ENCODE results near the gene PSMG1.
"Not testable (repeated sequence)": the region's sequence is repeated elsewhere in the genome, so short reads cannot be mapped to it uniquely, and the experiment has no call there.

PSMG1 gene

GRCh38 chr21:39187141-39187540, 3.9 kb upstream of the PSMG1 start:
- no peak for DNase-seq

GRCh38 chr21:39186676-39187075, 3.4 kb upstream of the PSMG1 start:
- DNase-seq, result no peak

- DNase-seq, result no peak
Observed at GRCh38 chr21:39185157-39185556, 1.9 kb upstream of the PSMG1 start.

GRCh38 chr21:39184050-39184980, 1.1 kb upstream of the PSMG1 start:
- no peak for DNase-seq

- no peak for DNase-seq
Observed at GRCh38 chr21:39182484-39183271, 573 bp downstream of the PSMG1 start.

GRCh38 chr21:39182016-39182415, 1.2 kb downstream of the PSMG1 start:
- DNase-seq, result no peak

- DNase-seq, result no peak
Observed at GRCh38 chr21:39181205-39181818, 1.9 kb downstream of the PSMG1 start.

- no peak for DNase-seq
Observed at GRCh38 chr21:39180429-39181019, 2.7 kb downstream of the PSMG1 start.

GRCh38 chr21:39178421-39178820, 4.8 kb downstream of the PSMG1 start:
- DNase-seq, result no peak

GRCh38 chr21:39176271-39176709, 7.0 kb downstream of the PSMG1 start:
- no peak for DNase-seq

GRCh38 chr21:39175665-39176064, 7.6 kb downstream of the PSMG1 start:
- DNase-seq, result no peak

- no peak for DNase-seq
Observed at GRCh38 chr21:39175154-39175553, 8.1 kb downstream of the PSMG1 start.

- no peak for DNase-seq
Observed at GRCh38 chr21:39173716-39174680, 9.3 kb downstream of the PSMG1 start.

- DNase-seq, result no peak
Observed at GRCh38 chr21:39169906-39170305, 13.3 kb downstream of the PSMG1 start.

GRCh38 chr21:39168800-39169199, 14.5 kb downstream of the PSMG1 start:
- DNase-seq, result no peak

GRCh38 chr21:39164523-39164922, 18.7 kb downstream of the PSMG1 start:
- no peak for DNase-seq

- DNase-seq, result no peak
Observed at GRCh38 chr21:39161064-39161463, 22.2 kb downstream of the PSMG1 start.

- no peak for DNase-seq
Observed at GRCh38 chr21:39159342-39160063, 23.7 kb downstream of the PSMG1 start.

- DNase-seq, result not testable (repeated sequence)
Observed at GRCh38 chr21:39157241-39157640, 26.0 kb downstream of the PSMG1 start.

- no peak for DNase-seq
Observed at GRCh38 chr21:39156024-39156423, 27.2 kb downstream of the PSMG1 start.

GRCh38 chr21:39155578-39155977, 27.7 kb downstream of the PSMG1 start:
- no peak for DNase-seq

Data from activated T-cell treated with anti-CD3 and anti-CD28 coated beads, Interleukin-2, amount 50 U/mL, for 1 hour (primary cell).